CD4-positive, alpha-beta T cell treated with Interleukin-17A for 4 hours (primary cell): ENCODE measurements around the gene QTRT2.

Experiments
- DNase-seq: peaks from one replicate; pipeline ENCODE4 v3.0.0-alpha.2; 2020; ENCODE audit warnings: mixed read lengths

The QTRT2 gene

DNA sequence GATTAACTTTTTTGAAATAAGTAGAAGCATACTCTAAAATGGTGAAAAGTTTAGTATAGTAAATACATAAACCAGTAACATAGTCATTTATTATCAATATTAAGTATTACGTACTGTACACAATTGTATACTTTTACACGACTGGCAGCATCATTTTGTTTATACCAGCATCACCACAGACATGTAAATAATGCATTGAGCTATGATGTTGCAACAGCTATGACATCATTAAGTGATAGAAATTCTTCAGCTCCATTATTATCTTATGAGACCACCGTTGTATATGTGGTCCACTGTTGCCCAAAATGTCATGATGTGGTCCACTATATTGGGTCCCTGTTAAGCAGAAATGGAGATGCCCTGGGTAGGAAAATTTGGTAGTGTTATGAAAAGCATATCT, 71.0 kb downstream of the QTRT2 start:
- no peak for DNase-seq

DNA sequence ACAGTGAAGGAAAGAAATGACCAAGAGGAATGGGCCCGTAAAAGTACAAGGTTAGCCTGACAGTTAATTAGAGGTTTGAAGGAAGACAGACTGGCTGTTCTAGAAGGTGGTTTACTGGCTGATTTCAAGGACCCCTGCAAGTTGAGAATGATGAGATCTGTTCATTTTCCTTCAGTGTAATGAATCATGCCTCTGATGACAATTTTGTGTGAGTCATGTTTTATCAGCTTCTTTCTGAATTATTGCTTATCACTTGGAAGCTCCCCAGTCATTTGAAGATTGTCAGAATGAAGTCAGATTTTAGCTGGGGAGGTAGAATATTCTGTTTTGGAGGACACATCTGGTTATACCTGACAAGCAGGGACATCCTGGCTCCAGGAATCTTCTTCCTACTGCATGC, 71.7 kb downstream of the QTRT2 start:
- DNase-seq, result no peak

DNA sequence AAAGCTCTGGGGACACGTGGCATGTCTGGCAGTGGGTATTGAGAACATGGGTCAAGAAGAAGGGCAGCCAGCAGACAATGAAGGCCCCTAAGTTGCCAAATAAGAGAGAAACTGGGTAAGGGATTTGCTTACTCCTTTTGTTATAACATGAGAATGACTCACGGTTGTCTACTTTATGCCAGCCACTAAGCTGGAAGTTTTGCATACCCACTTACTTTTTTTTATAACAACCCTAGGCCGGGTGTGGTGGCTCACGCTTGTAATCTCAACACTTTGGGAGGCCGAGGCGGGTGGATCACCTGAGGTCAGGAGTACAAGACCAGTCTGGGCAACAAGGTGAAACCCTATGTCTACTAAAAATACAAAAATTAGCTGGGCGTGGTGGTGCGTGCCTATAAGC, 72.3 kb downstream of the QTRT2 start:
- no peak for DNase-seq

DNA sequence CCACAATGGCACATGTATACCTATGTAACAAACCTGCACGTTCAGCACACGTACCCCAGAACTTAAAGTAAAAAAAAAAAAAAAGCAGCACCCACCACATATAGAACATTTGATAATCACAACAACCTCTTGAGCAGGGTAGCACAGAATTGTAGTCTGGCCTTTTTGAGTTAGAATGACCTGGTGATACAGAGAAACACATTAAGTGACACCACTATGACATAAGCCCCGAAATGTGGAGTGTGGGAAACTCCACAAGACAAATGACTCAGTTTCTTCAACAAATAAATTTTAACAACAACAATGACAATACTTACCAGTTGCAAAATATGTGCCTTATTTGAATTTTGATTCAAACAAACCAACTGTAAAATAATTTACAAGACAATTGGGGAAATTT, 76.0 kb downstream of the QTRT2 start:
- no peak for DNase-seq

DNA sequence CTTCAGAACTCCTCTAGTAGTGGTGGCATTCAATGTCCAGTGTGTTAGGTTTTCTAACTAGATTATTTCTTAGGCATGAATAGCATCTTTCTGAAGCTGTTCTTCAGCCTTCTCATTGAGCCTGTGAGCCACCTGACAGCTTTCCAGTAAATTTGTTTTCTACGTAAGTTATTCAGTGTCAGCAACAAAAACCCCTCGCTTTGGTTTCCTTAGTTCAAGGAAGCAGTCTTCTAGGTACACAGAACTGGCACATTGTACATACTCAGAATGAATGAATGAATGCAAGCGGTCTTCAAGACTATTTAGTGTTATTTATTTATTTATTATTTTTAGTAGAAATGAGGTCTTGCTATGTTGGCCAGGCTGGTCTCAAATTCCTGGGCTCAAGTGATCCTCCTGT, 77.4 kb downstream of the QTRT2 start:
- DNase-seq, result no peak
